ENCODE measurements around the gene GUCY1B1.

- TF ChIP-seq CTCF (conservative IDR thresholded peaks at IDR 0.05; ENCODE audit: low read length): no peak
- no peak for TF ChIP-seq EZH2phosphoT487 (IDR thresholded peaks at IDR 0.05; ENCODE audit: borderline replicate concordance, low read depth, low read length)
These were observed 35.9 kb upstream of the GUCY1B1 start for GRCh38 chr4:155722816-155723499.

Data from OCI-LY7 (cell line).